ENCODE data around the gene BOLL.
"Not testable (repeated sequence)": the region's sequence is repeated elsewhere in the genome, so short reads cannot be mapped to it uniquely, and the experiment has no call there.

Gene BOLL

GRCh38 chr2:197759625-197760292, 25.4 kb downstream of the BOLL start:
- Mint-ChIP-seq H3K27ac (no peak overlapping the region), H3K36me3 (ENCODE audit: low read depth) (peaks cover 2% of the 10 kb centered on the region), H3K27me3 (peaks cover 16% of the 10 kb centered on the region), H3K4me1 (ENCODE audit: low read depth) (no peaks in the 10 kb centered on the region), H3K4me3 (no peak overlapping the region), H3K9me3 (peaks cover 14% of the 10 kb centered on the region)
- DNase-seq = no peak

GRCh38 chr2:197759013-197759412, 26.1 kb downstream of the BOLL start:
- H3K9me3 Mint-ChIP-seq = peaks cover 14% of the 10 kb centered on the region
- no peak for DNase-seq
- H3K27ac Mint-ChIP-seq = no peak overlapping the region
- H3K27me3 Mint-ChIP-seq = peaks cover 18% of the 10 kb centered on the region
- H3K4me1 Mint-ChIP-seq (ENCODE audit: low read depth) = no peaks in the 10 kb centered on the region
- H3K4me3 Mint-ChIP-seq = no peak overlapping the region
- H3K36me3 Mint-ChIP-seq (ENCODE audit: low read depth) = peaks cover 2% of the 10 kb centered on the region

DNA sequence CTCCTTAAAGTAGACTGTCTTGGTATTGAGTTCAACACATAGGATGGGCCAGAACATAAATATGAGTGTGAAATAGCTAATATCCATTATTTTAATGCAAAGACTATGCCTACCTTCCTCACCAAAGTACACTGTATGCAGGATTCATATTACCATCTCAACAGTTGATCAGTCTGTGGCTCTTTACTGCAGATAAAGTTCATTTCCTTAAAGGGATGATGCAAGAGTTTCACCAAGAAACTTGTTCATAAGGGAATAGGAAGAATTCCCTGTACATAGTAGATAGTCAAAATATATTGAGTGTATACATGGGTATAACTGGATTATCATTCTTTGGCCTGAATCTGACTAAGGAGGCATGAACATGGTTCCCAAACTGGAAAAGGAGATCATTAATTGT, 44.9 kb downstream of the BOLL start:
- Mint-ChIP-seq H3K36me3 (ENCODE audit: low read depth) (no peaks in the 10 kb centered on the region), H3K4me1 (ENCODE audit: low read depth) (no peaks in the 10 kb centered on the region), H3K4me3 (no peak overlapping the region), H3K27ac (no peak overlapping the region), H3K9me3 (no peaks in the 10 kb centered on the region), H3K27me3 (peaks cover 24% of the 10 kb centered on the region)
- no peak for DNase-seq

- H3K27me3 Mint-ChIP-seq; H3K4me3 Mint-ChIP-seq; DNase-seq; H3K4me1 Mint-ChIP-seq (ENCODE audit: low read depth); H3K9me3 Mint-ChIP-seq; H3K36me3 Mint-ChIP-seq (ENCODE audit: low read depth); H3K27ac Mint-ChIP-seq: not testable (repeated sequence)
Measured at GRCh38 chr2:197728555-197729544, 56.3 kb downstream of the BOLL start.

DNA sequence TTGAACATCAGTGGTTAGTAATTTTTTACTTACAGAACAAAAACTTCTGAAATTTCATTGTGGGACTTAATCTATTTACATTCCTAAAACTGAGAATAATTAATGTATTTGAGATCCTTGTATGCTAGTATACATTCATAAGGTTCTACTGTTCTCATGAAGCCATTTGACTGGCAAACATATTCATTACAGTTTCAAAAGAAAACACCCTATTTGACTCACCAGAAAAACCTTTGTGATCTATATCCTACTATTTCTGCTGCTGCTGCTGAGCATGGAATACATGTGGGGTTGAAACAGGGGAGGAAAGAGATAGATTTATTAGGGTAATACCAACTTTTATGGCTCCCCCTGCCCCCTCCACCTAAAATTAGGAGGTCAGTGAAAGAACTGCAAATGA, 58.1 kb downstream of the BOLL start:
- Mint-ChIP-seq H3K4me3 (no peak overlapping the region), H3K36me3 (ENCODE audit: low read depth) (peaks cover 3% of the 10 kb centered on the region), H3K27ac (no peak overlapping the region)

DNA sequence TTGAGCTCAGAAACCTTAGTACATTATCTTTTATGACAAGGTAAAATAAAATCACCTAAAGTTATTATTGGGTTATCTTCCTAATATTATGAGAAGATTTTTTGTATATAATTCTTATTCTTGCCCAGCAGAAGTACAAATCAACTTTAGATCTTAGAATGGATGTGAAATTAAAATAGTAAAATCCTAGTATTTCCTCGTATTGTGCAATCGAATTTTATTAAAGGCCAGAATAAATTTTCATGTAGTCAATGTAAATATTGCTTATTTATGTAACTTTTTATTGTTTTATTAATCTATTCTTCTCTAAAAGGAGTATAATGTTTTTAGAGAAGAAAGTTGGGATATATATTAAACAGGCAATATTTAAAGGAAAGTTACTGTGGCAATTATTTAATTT, 67.3 kb downstream of the BOLL start:
- Mint-ChIP-seq H3K36me3 (ENCODE audit: low read depth) (peaks cover 33% of the 10 kb centered on the region), H3K27me3 (no peaks in the 10 kb centered on the region), H3K4me3 (no peak overlapping the region), H3K27ac (no peak overlapping the region), H3K4me1 (ENCODE audit: low read depth) (peaks cover 8% of the 10 kb centered on the region), H3K9me3 (no peaks in the 10 kb centered on the region)
- no peak for DNase-seq

More for the DNA sequence above, 58.1 kb downstream of the BOLL start:
- no peaks in the 10 kb centered on the region for H3K4me1 Mint-ChIP-seq (ENCODE audit: low read depth)
- no peak for DNase-seq
- H3K27me3 Mint-ChIP-seq = peaks cover 6% of the 10 kb centered on the region
- peaks cover 3% of the 10 kb centered on the region for H3K9me3 Mint-ChIP-seq

- no peaks in the 10 kb centered on the region for H3K27me3 Mint-ChIP-seq
- H3K27ac Mint-ChIP-seq = no peak overlapping the region
- H3K4me3 Mint-ChIP-seq = no peak overlapping the region
- no peak for DNase-seq
- H3K4me1 Mint-ChIP-seq (ENCODE audit: low read depth) = peaks cover 43% of the 10 kb centered on the region
- H3K36me3 Mint-ChIP-seq (ENCODE audit: low read depth) = peaks cover 70% of the 10 kb centered on the region
- H3K9me3 Mint-ChIP-seq = no peaks in the 10 kb centered on the region
Measured at GRCh38 chr2:197713271-197713670, 71.8 kb downstream of the BOLL start.

GRCh38 chr2:197711578-197711977, 73.5 kb downstream of the BOLL start:
- Mint-ChIP-seq H3K9me3 (no peaks in the 10 kb centered on the region), H3K27ac (no peak overlapping the region), H3K4me3 (no peak overlapping the region), H3K36me3 (ENCODE audit: low read depth) (peaks cover 77% of the 10 kb centered on the region), H3K4me1 (ENCODE audit: low read depth) (peaks cover 52% of the 10 kb centered on the region), H3K27me3 (no peaks in the 10 kb centered on the region)
- DNase-seq = no peak

GRCh38 chr2:197710424-197711042, 74.6 kb downstream of the BOLL start:
- Mint-ChIP-seq H3K36me3 (ENCODE audit: low read depth) (peaks cover 79% of the 10 kb centered on the region), H3K9me3 (no peaks in the 10 kb centered on the region), H3K27ac (no peak overlapping the region), H3K4me1 (ENCODE audit: low read depth) (peaks cover 52% of the 10 kb centered on the region), H3K4me3 (peak overlapping the region; percentile 21), H3K27me3 (no peaks in the 10 kb centered on the region)
- DNase-seq = no peak

DNA sequence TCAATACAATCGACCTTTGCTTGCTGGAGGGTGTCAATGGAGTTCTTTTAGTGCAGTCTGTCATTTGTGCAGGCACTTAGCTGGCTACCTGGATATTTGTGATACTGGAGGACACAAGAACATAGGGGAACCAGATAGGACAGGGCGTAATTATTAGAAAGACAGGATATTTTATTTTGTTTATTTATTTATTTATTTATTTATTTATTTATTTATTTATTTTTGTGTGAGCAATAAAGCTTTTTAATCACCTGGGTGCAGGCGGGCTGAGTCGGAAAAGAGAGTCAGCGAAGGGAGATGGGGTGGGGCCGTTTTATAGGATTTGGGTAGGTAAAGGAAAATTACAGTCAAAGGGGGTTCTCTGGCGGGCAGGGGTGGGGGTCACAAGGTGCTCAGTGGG, 76.0 kb downstream of the BOLL start:
- not testable (repeated sequence) for H3K27me3 Mint-ChIP-seq, H3K9me3 Mint-ChIP-seq, H3K27ac Mint-ChIP-seq, DNase-seq
- H3K4me1 Mint-ChIP-seq (ENCODE audit: low read depth) = peaks cover 57% of the 10 kb centered on the region
- peaks cover 74% of the 10 kb centered on the region for H3K36me3 Mint-ChIP-seq (ENCODE audit: low read depth)
- H3K4me3 Mint-ChIP-seq = peak overlapping the region; percentile 94

DNA sequence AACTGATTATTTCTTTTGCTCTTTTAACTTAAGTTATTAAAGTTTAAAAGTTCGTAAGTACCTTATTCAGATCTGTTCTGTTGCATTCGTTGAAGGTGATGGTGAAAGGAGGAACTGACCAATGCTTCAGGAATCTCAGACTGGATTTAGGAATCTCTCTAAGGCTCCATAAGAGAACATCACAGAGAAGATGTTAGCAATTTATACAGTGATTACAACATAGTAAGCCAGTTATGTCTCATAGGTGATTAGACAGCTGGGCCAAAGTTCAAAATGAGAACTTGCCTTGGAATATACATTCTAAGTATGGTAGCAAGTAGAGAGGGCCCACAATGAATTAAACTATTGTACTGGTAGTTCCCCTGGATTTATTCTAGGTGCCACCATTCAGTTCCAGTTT, 76.8 kb downstream of the BOLL start:
- Mint-ChIP-seq H3K9me3 (no peaks in the 10 kb centered on the region), H3K4me1 (ENCODE audit: low read depth) (peaks cover 57% of the 10 kb centered on the region), H3K27me3 (no peaks in the 10 kb centered on the region), H3K4me3 (peak overlapping the region; percentile 94), H3K36me3 (ENCODE audit: low read depth) (peaks cover 68% of the 10 kb centered on the region), H3K27ac (no peak overlapping the region)
- DNase-seq = no peak

- H3K27me3 Mint-ChIP-seq = no peaks in the 10 kb centered on the region
- no peaks in the 10 kb centered on the region for H3K9me3 Mint-ChIP-seq
- peak overlapping the region; percentile 47 for H3K27ac Mint-ChIP-seq
- peak overlapping the region; percentile 94 for H3K4me3 Mint-ChIP-seq
- peaks cover 60% of the 10 kb centered on the region for H3K36me3 Mint-ChIP-seq (ENCODE audit: low read depth)
- no peak for DNase-seq
- H3K4me1 Mint-ChIP-seq (ENCODE audit: low read depth) = peaks cover 50% of the 10 kb centered on the region
Measured at GRCh38 chr2:197707316-197708213, 77.6 kb downstream of the BOLL start.

DNA sequence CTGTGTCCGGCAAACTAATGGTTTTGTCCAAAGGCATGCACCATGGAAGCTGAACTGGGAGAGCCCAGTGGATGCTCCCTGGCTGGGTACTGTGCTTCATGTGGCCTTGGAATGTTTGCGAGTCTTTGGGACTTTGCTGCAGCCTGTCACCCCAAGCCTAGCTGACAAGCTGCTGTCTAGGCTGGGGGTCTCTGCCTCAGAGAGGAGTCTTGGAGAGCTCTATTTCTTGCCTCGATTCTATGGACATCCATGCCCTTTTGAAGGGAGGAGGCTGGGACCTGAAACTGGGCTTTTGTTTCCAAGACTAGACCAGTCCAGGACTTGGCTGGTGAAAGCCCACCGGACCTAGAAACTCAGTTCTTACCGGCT, 78.3 kb downstream of the BOLL start:
- H3K9me3 Mint-ChIP-seq = no peaks in the 10 kb centered on the region
- H3K27me3 Mint-ChIP-seq = no peaks in the 10 kb centered on the region
- peaks cover 58% of the 10 kb centered on the region for H3K36me3 Mint-ChIP-seq (ENCODE audit: low read depth)
- H3K27ac Mint-ChIP-seq = no peak overlapping the region
- H3K4me3 Mint-ChIP-seq = peak overlapping the region; percentile 94
- H3K4me1 Mint-ChIP-seq (ENCODE audit: low read depth) = peaks cover 48% of the 10 kb centered on the region
- DNase-seq = no peak

Data from activated T-cell treated with anti-CD3 and anti-CD28 coated beads, Interleukin-2, amount 50 U/mL, for 24 hours (primary cell).